ENCODE data around the gene FNDC3A.
"Not testable (repeated sequence)": the region's sequence is repeated elsewhere in the genome, so short reads cannot be mapped to it uniquely, and the experiment has no call there.

The FNDC3A gene

DNA sequence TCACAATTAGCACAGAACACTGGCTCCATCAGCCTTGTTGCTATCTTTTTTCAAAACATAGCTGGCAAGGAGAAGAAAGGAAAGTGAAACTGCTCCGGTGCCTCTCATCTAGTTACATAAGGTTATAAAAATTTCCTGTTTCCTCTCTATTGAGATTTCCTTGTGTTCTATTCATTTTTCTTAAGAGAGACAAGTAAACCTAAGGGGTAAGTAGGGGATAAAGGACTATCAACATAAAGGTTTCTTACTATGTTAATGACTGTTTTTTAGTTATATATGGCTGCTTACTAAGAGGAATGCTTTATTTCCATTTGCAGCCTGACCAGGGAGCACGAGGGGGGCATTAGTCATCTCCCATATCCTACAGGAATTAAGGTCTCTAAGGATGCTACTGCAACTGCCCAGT, 171.2 kb downstream of the FNDC3A start:
- no peak for DNase-seq (ENCODE audit: low read depth)
- no peak overlapping the region for H3K4me3 ChIP-seq (ENCODE audit: low read depth, low read length)
- TF ChIP-seq, protein P1, sequence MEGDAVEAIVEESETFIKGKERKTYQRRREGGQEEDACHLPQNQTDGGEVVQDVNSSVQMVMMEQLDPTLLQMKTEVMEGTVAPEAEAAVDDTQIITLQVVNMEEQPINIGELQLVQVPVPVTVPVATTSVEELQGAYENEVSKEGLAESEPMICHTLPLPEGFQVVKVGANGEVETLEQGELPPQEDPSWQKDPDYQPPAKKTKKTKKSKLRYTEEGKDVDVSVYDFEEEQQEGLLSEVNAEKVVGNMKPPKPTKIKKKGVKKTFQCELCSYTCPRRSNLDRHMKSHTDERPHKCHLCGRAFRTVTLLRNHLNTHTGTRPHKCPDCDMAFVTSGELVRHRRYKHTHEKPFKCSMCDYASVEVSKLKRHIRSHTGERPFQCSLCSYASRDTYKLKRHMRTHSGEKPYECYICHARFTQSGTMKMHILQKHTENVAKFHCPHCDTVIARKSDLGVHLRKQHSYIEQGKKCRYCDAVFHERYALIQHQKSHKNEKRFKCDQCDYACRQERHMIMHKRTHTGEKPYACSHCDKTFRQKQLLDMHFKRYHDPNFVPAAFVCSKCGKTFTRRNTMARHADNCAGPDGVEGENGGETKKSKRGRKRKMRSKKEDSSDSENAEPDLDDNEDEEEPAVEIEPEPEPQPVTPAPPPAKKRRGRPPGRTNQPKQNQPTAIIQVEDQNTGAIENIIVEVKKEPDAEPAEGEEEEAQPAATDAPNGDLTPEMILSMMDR (IDR thresholded peaks at IDR 0.05; ENCODE audit: low read depth, low read length): no peak
- TF ChIP-seq MYC (IDR thresholded peaks at IDR 0.05; ENCODE audit: low read depth, low read length): no peak
- TF ChIP-seq, protein P2, sequence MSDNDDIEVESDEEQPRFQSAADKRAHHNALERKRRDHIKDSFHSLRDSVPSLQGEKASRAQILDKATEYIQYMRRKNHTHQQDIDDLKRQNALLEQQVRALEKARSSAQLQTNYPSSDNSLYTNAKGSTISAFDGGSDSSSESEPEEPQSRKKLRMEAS (IDR thresholded peaks at IDR 0.05; ENCODE audit: low read depth, low read length): no peak
- no peak for TF ChIP-seq POLR2A (IDR thresholded peaks at IDR 0.05; ENCODE audit: extremely low read depth, insufficient read length)

DNA sequence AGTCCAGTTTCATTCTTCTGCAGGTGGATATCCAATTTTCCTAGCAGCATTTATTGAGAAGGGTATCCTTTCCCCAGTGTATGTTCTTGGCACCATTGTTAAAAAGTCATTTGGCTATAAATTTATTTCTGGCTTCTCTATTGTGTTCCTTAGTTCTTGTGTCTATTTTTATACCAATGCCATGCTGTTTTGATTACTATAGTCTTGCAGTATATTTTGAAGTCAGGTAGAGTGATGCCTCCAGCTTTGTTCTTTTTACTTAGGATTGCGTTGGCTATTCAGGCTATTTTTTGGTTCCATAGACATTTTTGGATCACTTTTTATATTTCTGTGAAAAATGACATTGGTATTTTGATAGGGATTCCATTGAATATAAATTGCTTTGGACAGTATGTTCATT, 172.7 kb downstream of the FNDC3A start:
- no peak for TF ChIP-seq MYC (IDR thresholded peaks at IDR 0.05; ENCODE audit: low read depth, low read length)
- TF ChIP-seq, protein P1 (IDR thresholded peaks at IDR 0.05; ENCODE audit: low read depth, low read length): no peak
- TF ChIP-seq, protein P2 (IDR thresholded peaks at IDR 0.05; ENCODE audit: low read depth, low read length): no peak
- no peak for TF ChIP-seq POLR2A (IDR thresholded peaks at IDR 0.05; ENCODE audit: extremely low read depth, insufficient read length)

DNA sequence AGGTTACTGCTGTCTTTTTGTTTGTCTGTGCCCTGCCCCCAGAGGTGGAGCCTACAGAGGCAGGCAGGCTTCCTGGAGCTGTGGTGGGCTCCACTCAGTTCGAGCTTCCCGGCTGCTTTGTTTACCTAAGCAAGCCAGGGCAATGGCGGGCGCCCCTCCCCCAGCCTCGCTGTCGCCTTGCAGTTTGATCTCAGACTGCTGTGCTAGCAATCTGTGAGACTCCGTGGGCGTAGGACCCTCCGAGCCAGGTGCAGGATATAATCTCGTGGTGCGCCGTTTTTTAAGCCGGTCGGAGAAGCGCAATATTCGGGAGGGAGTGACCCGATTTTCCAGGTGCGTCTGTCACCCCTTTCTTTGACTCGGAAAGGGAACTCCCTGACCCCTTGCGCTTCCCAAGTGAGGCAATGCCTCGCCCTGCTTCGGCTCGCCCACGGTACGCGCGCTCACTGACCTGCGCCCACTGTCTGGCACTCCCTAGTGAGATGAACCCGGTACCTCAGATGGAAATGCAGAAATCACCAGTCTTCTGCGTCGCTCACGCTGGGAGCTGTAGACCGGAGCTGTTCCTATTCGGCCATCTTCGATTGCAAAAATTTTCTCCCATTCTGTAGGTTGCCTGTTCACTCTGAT, 182.4 kb downstream of the FNDC3A start:
- DNase-seq (ENCODE audit: low read depth); H3K4me3 ChIP-seq (ENCODE audit: low read depth, low read length): not testable (repeated sequence)

More for the DNA sequence above, 172.7 kb downstream of the FNDC3A start:
- no peak overlapping the region for H3K4me3 ChIP-seq (ENCODE audit: low read depth, low read length)
- DNase-seq (ENCODE audit: low read depth): no peak

DNA sequence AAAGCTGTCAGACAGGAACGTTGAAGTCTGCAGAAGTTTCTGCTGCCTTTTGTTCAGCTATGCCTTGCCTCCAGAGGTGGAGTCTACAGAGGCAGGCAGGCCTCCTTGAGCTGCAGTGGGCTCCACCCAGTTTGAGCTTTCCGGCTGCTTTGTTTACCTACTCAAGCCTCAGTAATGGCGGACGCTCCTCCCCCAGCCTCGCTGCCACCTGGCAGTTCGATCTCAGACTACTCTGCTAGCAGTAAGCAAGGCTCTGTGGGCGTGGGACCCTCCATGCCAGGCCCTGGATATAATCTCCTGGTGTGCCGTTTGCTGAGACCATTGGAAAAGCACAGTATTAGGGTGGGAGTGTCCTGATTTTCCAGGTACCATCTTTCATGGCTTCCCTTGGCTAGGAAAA, 187.4 kb downstream of the FNDC3A start:
- DNase-seq (ENCODE audit: low read depth); H3K4me3 ChIP-seq (ENCODE audit: low read depth, low read length): not testable (repeated sequence)

DNA sequence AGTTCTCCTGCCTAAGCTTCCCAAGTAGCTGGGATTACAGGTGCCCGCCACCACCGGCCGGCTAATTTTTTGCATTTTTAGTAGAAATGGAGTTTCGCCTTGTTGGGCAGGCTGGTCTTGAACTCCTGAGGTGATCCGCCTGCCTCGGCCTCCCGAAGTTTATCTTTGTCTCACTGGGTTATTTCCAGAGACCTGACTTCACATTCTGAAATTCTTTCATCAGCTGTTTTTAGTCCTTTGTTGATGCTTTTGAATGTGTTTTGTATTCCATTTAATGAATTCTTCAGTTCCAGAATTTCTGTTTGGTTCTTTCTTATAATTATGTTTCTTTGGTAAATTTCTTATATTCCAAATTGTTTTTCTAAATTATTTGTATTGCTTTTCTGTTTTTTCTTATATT, 189.0 kb downstream of the FNDC3A start:
- DNase-seq (ENCODE audit: low read depth): no peak
- no peak for TF ChIP-seq MYC (IDR thresholded peaks at IDR 0.05; ENCODE audit: low read depth, low read length)
- H3K4me3 ChIP-seq (ENCODE audit: low read depth, low read length): no peak overlapping the region

DNA sequence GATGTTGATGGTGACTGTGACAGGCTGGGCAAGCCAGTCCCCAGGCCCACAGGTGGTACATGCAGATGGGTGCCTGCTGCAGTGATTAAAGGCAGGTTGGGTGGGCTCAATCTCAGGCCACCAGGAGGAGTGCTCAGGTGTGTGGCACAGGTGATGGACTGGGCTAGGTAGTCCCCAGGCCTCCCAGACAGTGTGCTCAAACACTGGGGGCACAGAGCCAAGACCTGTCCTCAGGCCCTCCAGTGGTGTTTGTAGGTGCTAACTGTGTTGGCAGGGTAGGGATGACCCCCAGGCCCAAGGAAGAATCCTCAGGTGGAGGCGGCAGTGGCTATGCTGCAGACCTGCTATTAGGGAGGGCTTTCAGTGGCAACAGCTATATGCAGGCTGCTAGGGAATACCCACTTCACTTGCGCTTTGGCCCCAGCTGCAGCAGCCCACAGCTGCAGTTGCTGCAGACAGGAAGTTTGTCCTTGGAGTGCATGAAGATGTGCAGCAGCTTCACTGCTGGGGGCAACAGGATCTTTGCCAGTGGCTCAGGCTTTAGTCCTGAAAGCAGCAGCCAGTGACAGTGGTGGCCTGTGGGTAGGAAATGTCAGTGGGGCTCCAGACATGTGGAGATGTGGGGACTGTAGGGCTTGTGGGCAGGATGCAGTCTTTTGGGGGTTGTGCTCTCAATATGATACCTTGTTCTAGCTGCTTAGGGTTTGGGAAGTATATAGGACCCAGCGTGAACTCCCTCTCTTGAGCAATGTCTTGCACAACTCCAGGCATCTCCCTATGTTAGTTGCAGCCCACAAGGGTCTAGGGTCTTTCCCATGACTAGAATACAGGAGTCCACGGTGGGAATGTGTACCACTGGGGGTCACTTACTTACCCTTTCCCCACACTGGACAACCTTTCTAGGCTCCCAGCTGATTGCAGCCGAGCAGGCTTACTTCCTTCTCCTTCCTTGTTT, 190.4 kb downstream of the FNDC3A start:
- H3K4me3 ChIP-seq (ENCODE audit: low read depth, low read length): no peak overlapping the region
- DNase-seq (ENCODE audit: low read depth): peak; percentile 75
- TF ChIP-seq, protein P2 (IDR thresholded peaks at IDR 0.05; ENCODE audit: low read depth, low read length): no peak
- TF ChIP-seq MYC (IDR thresholded peaks at IDR 0.05; ENCODE audit: low read depth, low read length): no peak
- TF ChIP-seq, protein P1 (IDR thresholded peaks at IDR 0.05; ENCODE audit: low read depth, low read length): no peak
- TF ChIP-seq POLR2A (IDR thresholded peaks at IDR 0.05; ENCODE audit: extremely low read depth, insufficient read length): no peak

DNA sequence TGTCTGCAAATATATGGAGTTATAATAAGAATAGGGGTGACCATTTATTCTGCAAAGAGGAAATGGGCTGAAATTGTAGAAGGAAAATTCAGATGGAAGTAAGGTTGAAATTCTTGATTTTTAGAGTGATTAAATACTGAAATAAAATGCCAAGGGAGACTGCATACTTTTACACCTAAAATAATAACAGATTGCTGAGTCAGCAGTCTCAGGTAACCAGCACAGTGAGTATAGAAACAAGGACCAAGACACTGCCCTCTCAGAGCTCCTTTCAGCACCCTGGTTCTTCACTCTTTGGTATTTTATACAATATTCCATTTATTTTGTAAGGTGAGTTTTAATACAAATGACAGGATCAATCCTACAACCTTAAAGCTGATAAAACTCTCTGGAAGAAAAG, 195.6 kb downstream of the FNDC3A start:
- H3K4me3 ChIP-seq (ENCODE audit: low read depth, low read length): no peak overlapping the region
- TF ChIP-seq MYC (IDR thresholded peaks at IDR 0.05; ENCODE audit: low read depth, low read length) (no peak), POLR2A (IDR thresholded peaks at IDR 0.05; ENCODE audit: extremely low read depth, insufficient read length) (no peak)
- TF ChIP-seq, protein P2 (IDR thresholded peaks at IDR 0.05; ENCODE audit: low read depth, low read length): no peak
- TF ChIP-seq, protein P1 (IDR thresholded peaks at IDR 0.05; ENCODE audit: low read depth, low read length): no peak
- no peak for DNase-seq (ENCODE audit: low read depth)

All from NB4 (cell line).